CD1c-positive myeloid dendritic cell (primary cell): ENCODE data around the gene IL20RA.
"Not testable (repeated sequence)": the region's sequence is repeated elsewhere in the genome, so short reads cannot be mapped to it uniquely, and the experiment has no call there.

ENCODE experiments used
- DNase-seq: peaks from one replicate; pipeline ENCODE4 v3.0.0-alpha.2; 2016; ENCODE audit errors: extremely low spot score

IL20RA gene, protein sequence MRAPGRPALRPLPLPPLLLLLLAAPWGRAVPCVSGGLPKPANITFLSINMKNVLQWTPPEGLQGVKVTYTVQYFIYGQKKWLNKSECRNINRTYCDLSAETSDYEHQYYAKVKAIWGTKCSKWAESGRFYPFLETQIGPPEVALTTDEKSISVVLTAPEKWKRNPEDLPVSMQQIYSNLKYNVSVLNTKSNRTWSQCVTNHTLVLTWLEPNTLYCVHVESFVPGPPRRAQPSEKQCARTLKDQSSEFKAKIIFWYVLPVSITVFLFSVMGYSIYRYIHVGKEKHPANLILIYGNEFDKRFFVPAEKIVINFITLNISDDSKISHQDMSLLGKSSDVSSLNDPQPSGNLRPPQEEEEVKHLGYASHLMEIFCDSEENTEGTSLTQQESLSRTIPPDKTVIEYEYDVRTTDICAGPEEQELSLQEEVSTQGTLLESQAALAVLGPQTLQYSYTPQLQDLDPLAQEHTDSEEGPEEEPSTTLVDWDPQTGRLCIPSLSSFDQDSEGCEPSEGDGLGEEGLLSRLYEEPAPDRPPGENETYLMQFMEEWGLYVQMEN

DNA sequence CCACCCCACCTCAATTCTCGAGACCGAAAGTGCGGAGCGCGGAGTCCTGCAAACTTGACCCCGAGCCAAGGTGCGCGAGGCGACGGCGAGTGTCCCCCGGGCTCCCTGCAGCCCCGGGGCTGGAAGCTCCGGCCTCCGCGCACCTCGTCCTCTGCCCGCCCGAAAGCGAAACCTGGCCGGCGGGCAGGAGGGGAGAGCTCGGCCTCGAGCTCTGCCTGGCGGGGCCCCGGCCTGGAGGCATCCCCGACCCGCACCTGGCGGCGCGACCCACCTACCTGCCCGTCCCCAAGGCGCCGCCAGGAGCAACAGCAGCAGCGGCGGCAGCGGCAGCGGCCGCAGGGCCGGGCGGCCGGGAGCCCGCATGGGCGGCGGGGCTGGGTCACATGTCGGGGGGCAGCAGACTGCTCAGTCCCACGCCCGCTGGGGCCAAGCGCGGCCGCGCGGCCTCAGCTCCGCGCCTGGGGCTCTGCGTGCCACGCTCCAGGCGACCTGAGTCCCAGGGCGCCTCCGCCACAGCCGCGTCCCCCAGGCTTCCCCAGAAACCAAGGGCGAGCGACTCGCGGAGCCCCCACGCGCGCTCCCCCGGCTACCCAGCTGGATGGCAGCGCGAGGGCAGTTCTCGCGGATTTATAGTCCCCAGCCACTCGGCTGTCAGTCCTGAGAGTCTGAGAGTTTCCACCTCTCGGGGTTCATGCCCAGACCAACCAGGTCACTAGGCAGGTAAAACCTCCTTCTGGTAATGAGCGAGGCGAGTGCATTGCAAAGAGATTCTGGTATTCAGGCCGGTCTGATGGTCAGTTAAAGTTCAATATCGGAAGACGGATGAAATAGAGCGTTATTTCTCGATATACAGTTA is at the start of gene IL20RA:
IL20RA (minus strand) TSS at position 600 of the 856 bp plus-strand sequence; CDS start at position 363, 237 bp downstream.
- no peak for DNase-seq

DNA sequence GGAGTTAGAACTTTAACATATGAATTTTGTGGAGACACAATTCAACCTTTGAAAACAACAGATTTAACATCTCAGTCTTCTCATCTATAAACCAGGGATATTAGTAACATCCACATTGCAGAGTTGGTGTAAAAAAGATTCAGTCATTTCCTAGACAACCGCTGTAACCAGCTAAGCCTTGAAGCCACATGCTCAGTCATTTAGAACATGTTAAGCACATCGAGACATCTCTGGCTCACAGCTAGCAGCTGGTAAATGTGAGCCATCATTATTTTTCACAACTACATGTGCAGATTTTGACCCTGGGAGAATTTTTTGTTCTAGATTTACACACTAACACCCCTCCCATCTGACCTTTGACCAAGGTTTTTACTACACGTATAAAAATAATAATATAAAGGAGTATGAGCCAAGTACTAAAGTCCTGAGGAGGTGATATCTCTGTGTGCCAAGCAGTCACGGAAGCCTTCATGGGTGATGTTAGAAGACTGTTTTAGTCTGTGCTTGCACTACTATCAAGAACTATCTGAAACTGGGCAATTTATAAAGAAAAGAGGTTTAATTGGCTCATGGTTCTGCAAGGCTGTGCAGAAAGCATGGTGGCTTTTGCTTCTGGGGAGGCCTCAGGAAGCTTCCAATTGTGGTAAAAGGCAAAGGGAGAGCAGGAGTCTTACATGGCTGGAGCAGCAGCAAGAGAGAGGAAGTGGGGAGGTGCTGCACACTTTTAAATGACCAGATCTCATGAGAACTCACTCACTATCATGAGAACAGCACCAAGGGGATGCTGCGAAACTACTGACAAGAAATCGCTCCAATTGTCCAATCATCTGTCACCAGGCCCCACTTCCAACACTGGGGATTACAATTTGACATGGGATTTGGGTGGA is 48.7 kb upstream of the IL20RA start:
- DNase-seq: no peak

DNA sequence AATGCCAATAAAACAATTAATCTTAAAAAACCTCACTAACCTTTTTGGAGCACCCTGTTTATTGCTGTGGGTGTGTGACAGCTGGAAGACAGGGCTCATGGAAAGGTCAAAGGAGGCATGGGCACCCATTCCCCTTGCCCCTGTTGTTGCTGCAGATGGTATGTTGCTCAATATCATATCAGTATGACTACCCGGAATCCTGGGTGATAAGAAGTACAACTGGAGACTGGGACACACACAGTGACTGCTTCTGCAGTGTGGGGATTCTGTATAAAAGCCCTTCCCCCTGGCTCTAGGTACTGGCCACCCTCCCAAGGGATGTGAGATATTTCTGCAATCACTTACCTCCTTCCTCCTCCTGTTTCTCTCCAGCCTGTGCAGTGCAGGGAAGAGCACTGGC is 47.3 kb upstream of the IL20RA start:
- DNase-seq: no peak

DNA sequence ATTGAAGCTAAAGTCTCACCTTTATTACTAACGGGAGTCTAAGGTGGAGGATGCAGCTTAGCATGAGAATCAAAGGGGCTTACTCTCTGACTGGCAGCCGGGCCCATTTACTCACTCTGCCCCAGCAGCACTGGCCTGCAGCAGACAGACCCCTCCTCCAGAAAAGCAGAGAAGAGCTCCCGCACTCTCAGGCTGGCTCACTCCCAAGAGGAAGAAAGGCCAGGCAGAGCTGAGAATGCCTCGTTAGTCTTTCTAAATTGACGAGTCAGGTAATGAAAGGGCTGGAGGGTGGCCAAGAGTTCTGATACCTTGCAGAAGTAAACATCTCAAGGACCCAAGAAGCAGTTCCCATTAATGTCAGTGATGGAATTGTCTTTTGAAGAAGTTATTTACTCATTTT is 44.5 kb upstream of the IL20RA start:
- no peak for DNase-seq

DNA sequence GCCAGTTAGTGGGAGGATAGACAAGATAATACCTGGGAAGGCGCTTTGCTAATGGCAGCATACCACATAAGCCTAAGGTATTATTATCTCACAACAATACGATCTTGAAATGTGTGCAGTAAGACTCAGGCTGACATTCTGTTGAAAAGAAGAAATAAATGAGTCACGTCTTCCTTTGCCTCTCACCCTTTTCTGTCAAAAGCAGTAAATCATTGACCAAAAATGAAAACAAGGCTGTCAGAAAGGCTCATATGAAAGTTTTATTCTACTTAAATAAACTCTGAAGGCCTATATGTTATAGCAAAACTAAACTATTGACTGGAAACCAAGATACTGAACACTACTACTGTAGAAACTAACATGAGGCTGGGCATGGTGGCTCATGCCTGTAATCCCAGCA is 43.1 kb upstream of the IL20RA start:
- no peak for DNase-seq

DNA sequence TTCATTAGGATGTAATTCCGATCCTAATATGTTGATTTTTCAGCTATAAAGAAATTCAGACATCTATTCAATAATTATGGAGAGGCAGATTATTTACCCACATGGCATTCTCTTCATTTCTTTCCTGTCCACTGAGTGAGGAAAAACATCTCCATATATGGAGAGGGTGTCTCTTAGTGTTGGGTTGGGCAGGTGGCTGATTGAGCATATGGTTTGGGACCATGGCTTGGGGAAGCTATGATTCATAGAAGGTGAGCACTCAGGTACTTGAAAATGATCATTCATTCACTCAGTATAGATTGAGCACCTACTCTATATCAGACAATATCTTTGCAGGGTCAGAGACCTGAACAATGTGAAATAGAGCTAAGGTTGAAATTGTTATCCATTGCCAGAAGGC is 41.3 kb upstream of the IL20RA start:
- no peak for DNase-seq

DNA sequence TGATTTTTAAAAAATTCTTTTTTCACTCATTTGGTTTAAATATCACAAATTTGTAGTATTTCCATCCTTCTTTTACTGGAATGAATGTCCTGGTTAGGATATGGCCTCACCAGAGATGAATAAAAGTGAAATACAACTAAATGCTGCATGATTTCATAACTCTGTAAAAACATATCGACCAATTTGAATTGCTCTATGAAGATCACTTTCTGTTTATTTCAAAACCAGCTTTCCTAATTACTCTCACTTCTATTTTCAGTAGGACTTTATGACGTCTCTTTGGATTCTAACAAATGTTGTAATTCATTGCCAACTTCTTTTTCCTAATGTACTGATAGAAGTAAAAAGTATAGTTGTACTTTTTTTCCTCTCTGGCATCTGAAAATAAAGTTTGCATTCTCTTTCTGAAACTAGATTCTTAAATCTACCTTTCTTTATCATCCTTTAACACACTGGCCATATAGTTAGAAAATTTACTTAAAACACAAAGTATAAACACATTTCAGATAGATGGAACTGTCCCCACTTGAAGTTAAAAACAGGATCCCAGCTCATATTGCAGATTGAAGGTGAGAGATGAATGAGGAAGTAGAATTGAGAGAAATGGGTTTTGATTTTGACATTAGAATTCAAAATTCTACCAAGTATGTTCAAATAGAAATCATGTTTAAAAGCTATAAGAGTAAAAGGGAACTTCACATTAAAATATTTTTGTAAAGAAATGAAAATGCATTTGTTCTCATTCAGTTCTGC is 40.3 kb upstream of the IL20RA start:
- peak; percentile 25 for DNase-seq

DNA sequence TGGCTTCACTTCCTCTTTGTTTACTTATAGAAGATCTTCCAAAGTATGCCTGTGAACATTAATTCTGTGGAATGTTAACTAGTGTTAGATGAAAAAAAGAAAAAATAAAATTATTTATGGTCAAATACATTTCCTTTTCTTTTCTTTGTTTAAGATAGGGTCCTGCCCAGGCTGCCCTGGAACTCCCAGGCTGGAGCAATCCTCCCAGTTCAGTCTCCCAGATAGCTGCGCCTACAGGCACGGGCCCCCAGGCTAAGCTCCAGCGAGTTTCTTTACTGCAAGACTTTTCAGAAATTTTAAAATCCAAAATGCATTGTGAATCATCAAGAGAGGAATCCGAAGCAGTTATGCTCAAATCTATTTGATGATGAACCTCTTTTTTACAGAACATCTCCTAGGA is 39.3 kb upstream of the IL20RA start:
- no peak for DNase-seq

DNA sequence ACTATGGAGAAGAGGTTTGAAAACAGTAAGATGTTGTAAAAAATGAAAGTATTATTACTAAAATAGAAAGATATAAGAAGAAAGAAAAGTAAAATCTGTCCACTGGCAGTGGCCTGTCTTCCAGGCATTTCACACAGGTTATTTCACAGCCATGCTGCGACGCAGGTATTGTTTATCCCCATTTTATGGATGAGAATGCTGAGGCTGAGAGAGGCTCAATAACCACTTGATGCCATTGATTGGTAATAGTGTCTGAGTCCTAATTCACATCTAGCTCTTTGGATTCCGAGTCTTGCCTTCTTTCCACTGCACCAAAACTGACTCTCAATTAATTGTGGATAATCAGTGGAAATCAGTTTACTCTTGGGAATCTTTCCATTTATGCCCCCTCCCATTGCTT is 37.2 kb upstream of the IL20RA start:
- DNase-seq: no peak

DNA sequence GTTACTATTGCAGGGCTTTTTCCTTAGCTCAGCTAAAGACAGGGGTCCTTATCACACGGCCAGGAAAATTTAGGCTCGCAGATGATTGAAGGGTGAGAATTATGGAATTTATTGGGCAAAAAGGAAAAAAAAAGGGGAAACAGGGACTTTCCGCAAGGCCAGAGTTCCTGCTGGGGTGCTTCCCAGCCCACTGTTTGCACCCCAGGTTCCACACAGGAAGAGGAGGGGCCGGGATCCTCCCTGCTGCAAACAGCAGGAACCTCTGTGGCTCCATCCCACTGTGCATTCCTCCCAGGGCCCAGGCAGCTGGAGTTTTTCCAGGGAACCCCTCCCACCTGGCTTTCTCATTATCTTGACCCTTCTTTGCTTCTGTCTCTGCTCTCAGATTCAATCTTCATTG is 35.9 kb upstream of the IL20RA start:
- no peak for DNase-seq

DNA sequence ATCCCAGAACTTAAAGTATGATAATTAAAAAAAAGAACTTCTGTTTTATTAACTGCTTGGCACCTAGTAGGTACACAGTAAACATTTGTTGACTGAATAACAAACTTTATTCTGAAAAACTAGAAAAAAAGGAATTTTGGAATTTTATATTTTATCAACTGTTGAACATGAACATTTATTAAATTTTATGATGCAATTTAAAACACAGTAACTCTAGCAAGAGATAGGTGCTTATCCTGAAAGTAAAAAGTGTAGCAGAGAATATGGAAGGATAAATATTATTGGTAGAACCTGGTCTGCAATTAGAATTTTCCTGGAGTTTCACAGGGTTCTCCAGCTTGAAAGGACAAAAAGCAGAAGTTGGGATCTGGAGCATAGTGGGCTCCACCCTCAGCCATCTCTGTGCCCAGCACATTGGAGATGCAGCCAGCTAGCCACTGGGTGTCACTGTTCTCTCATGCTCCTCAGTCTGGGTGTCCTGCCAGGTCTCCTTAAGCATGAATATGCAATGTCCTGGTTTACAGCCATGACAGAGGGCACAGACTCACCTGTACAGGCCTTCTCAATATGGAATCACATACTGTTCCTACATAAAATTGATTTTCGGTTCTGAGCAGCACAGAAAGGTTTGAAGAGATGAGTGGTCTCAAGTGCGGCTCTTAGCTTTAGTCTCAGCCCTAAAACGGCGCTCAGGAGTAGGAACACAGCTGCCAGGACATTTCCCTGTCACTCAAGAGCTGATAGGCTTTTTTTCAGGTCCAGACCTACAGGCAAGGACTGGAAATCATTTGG is 31.7 kb upstream of the IL20RA start:
- peak; percentile 81 for DNase-seq

DNA sequence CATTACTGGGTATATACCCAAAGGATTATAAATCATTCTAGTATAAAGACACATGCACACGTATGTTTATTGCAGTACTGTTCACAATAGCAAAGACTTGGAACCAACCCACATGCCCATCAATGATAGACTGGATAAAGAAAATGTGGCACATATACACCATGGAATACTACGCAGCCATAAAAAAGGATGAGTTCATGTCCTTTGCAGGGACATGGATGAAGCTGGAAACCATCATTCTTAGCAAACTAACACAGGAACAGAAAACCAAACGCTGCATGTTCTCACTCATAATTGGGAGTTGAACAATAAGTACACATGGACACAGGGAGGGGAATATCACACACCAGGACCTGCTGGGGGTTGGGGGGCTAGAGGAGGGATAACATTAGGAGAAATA is 31.0 kb upstream of the IL20RA start:
- not testable (repeated sequence) for DNase-seq

DNA sequence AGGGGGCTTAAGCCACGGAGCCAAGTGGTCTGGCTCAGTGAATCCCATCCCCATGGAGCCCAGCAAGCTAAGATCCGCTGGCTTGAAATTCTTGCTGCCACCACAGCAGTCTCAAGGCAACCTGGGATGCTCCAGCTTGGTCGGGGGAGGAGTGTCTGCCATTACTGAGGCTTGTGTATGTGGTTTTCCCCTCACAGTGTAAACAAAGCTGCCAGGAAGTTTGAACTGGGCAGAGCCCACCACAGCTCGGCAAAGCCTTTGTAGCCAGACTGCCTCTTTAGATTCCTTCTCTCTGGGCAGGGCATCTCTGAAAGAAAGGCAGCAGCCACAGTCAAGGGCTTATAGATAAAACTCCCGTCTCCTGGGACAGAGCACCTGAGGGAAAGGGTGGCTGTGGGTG is 25.5 kb upstream of the IL20RA start:
- DNase-seq: no peak

DNA sequence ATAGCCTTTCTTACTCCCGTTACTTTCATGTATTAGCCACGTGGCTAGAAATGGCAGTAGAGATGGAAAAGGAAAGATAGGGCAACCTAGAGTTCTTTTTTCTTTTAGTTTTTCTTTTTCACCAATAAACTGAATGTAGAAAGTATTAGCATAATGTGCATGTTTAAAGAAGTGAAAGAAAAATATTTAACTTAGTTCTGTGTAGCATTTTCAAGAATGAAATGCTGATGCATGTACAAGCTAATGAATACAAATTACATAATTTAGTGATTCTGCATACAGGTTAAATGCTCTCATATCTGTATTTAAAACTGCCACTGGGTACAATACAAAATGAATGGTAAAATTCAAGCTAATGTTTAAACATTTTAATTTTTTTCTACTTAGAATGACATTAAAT is 22.6 kb upstream of the IL20RA start:
- no peak for DNase-seq

DNA sequence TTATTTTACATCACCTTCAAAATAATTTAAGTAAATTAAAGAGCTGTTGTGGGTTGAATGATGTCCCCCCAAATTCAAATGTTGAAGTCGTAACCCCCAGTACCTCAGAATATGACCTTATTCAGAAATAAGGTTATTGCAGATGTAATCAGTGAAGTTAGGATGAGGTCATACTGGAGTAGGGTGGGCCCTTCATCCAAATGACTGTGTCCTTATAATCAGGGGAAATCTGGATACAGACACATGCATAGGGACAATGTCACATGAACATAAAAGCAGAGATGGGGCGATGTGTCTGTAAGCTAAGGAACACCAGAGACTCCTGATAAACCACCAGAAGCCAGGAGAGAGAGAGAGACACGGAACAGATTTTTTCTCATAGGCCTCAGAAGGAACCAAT is 13.3 kb upstream of the IL20RA start:
- DNase-seq: no peak

DNA sequence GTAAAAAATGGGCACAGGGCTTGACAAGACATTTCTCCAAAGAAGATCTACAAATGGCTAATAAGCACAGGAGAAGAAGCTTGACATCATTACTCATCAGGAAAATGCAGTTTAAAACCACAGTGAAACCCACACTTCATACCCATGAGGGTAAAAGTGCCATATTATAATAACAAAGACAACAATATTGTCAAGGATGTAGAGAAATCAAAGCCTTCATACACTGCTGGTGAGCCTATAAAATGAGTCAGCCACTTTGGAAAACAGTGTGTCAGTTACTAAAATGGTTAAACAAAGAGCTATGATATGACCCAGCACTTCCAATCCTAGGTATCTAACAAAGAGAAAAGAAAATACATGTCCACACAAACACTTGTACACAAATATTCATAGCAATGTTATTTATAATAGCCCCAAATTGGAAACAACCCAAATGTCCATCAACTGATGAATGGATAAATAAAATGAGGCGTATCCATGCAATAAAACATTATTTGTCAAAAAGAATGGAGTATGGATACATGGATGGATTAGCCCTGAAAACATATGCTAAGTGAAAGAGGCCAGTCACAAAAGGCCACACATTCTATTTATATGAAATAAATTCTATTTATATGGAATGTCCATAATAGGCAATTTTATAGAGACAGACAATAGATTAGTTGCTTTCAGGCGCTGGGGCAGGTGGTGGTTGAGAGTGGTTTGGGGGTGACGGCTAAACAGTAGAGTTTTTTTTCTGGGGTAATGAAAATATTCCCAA is 11.5 kb upstream of the IL20RA start:
- DNase-seq: no peak

DNA sequence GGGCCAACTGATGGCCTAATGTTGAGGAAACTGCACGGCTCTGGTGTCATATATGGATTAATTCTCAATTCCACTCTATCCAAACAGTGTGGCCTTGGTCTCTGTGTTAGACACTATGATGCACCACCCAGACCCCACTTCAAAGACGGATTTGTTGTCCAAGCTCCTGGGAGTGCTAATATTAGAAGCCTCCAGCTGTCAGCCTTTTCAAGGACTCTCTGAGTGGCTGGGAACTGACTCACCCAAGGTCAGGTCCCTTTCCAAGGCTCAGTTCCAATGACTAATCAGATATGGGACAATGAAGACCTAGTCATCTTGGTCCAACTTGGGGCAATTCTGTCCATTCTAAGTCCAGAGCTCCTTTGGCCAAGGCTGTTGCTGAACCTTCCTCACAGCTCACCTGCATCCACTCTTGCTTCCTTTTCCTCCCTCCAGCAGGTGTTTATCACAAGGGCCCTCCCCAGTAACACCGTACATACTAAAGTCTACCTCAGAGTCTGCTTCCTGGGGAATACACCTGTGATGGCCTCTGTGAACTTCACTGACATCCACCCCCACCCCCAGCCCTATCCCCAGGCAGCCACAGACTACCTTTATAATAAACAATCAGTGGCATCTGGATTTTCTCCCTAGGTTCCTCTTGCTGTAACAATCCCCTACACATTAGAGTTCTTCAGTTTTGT is 7.2 kb upstream of the IL20RA start:
- no peak for DNase-seq

DNA sequence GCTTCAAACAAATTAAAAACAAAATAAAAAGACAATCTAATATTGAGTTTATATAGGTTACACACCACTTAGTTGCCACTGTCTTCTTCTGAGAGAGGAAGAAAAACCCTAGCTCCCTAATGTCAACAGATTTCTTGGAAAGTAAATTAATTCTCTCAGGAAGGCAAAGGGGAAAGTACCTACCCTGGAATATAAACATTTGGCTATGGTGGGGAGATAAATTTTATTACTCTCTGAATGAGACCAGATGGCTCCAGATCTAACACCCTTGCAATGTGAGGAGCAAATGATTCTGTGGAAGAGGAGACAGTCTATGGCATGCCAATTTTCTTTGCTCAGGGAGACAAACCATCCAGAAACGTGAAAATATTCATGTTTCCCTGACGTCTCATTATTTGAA is 4.3 kb upstream of the IL20RA start:
- no peak for DNase-seq

DNA sequence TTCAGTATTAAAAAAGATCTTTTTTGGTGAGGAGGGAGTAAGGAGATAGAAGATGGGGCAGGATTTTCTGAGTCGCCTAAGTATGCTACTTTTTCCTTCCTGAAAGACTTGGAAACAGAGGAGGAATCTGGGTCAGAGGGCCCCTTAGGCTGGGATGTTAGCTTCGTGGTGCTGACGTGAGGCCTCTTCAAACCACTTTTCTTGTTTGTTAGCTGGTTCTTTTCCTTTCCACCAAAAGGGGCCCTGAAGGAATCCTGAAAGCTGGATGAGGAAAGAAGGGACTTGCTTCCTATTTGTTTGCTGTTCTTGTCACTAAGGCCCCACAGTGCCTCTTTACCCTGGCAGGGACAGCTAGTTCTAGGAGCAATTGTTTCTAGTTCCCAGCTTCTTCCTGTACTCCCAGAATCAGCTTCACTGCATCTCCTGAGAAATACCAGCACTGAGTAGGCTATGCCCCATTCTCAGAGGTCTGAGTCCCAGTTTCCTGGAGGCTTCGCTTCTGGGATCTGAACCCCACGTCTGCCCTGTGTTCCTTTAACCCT is 2.2 kb upstream of the IL20RA start:
- DNase-seq: no peak
